GM12873 (cell line): ENCODE measurements around the gene EXOG.

Experiments
- TF ChIP-seq, protein P1 (sequence below): IDR thresholded peaks from 2 replicates; pipeline ENCODE4 v1.5.1; 2012; ENCODE audit warnings: low read depth, mild to moderate bottlenecking, moderate library complexity, low read length, control low read depth; ENCODE audit not compliant: insufficient read depth; ENCODE audit errors: missing control alignments

The EXOG gene

DNA sequence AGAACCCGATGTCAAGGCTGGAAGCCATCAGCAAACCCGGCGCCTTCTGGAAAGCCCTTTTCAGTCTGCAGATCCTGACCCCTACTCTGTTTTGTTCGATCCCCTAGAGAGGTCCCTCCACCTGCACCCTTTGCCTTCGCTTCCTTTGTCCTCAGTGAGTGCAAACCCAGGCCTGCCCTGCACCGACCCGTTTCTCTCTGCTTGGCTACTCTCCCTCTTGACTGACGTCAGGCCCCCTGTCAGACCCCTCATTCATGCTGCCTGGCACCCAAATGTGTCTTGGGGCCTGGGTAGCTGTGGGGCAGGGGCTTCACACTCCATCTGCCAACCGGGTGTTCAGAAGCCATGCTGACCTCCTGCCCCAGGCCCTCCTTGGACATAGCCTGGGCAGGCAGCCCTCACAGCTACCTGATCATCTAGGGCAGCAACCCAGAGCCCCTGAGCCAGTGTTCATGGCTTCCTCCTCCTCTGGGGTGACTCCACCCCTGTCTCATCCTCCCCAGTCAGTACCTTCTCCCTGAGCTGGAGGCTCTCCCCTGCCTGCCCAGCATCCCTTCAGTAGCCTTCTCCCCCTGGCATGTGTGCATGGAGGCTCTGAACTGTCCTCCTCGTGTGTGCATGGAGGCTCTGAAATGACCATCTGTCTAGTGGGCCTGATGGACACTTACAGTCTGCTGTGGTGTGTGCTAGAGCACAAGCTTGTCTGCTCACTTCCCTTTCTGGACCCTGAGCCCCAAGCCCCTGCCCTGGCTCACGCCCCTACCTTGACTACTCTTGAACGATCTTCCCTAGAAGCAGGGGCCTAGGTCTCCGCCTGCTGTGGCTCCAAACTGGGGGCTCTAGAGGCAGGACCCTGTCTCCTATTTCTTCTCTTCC lies 69.4 kb downstream of the EXOG start:
- TF ChIP-seq, protein P1, sequence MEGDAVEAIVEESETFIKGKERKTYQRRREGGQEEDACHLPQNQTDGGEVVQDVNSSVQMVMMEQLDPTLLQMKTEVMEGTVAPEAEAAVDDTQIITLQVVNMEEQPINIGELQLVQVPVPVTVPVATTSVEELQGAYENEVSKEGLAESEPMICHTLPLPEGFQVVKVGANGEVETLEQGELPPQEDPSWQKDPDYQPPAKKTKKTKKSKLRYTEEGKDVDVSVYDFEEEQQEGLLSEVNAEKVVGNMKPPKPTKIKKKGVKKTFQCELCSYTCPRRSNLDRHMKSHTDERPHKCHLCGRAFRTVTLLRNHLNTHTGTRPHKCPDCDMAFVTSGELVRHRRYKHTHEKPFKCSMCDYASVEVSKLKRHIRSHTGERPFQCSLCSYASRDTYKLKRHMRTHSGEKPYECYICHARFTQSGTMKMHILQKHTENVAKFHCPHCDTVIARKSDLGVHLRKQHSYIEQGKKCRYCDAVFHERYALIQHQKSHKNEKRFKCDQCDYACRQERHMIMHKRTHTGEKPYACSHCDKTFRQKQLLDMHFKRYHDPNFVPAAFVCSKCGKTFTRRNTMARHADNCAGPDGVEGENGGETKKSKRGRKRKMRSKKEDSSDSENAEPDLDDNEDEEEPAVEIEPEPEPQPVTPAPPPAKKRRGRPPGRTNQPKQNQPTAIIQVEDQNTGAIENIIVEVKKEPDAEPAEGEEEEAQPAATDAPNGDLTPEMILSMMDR: no peak

DNA sequence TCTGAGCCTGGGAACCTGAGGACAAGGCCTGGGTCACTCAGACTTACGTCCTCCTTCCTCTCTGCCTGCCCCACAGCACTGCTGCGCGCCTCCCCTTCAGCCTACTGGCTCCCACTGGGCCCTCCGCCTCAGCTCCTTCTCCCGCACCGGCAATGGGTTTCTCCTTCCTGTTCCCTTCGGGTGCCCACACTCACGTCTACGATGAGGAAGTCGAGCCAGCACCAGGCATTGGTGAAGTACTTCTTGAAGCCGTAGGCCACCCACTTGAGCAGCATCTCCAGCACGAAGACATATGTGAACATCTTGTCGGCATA lies 70.0 kb downstream of the EXOG start:
- TF ChIP-seq, protein P1: no peak

DNA sequence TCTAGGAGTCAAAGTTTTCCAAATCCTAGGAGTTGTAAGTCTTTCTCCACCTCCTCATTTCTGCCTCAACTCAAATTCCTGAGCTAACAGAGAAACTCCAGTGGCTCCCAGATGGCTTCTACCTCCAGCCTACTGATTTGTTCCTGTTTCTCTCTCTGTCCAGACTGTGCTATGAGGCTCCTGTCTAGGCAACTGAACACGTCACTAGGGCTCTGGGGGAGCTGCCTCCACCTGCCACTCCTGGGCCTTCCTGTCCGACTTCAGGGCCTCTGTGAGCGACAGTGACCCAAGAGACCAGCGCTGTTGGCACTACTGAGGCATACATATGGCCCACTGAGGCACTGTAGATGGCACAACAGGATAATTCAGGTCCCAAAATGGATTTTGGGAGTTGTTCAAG lies 71.4 kb downstream of the EXOG start:
- TF ChIP-seq, protein P1: no peak

DNA sequence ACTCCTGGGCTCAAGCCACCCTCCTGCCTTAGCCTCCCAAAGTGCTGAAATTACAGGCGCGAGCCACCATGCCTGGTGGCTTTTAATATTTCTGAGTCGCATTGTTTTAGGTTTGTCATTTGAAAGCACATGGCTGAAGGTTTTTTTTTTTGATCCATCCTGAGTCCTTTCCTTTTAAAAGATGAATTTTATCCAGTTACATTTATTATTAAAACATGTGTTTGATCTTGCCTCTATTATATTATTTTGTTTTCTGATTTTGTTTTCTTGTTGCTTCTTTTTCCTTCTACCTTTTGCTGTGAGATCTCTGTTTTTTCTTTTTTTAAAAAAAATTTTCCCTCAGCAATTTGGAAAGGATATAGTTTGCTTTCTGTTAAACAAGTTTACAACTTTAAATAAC lies 77.0 kb downstream of the EXOG start:
- TF ChIP-seq, protein P1: no peak

DNA sequence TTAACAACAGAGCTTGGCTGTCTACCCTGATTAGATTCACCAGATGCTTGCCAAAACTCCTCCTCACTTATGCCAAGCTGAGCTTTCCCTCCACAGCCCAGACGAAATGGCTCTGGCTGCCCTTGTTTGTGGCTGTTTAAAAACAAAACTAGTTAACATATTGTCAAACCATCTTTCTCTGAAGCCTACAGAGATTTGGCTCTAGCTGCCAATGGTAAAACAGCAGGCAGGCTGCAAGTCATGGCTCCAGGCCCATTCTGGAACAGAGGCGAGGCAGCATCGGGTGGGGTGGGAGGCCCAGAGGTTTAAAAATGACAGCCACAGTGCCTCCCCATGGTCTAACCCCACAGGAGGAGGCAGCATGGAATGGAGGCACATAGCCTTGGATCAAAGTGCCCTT lies 77.4 kb downstream of the EXOG start:
- TF ChIP-seq, protein P1: no peak

DNA sequence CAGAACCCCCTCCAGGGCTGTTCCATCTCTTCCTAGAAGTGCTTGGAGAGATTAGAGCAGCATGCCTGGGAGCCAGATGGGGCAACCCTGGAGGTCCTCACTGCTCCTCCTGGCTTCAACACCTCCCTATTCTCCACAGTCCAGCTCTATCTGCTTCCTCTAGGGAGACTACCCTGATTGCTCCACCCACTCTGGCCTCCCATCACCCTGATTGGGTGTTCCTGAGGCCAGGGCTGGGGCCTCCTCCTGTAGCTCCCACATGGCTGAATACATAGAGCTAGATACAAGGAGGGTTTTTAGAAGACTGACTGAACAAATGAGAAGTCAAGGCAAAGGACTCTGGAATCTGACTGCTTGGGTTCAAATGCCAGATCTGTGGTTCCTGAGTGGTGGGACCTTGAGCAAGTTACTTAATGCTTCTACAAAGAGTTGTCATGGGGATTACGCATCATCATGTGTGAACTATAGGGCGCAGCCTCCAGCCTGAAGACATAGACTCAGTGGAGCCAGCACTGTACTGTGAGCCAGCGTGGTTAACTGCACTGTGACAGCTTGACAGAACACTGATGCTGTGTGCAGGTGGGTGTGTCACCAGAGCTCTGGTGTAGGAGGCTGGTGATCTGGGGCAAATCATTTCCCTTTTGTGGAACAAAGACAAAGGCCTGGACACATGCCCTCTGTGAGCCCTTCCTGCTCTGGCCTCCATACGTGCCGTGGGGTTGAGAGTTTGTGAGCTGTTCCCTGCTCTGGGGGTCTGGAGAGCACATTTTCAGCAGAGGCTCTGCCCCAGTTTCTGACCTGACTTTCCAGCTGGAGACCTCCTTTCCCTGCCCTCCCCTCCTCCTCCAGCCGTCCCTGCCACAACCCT lies 78.5 kb downstream of the EXOG start:
- TF ChIP-seq, protein P1: no peak

DNA sequence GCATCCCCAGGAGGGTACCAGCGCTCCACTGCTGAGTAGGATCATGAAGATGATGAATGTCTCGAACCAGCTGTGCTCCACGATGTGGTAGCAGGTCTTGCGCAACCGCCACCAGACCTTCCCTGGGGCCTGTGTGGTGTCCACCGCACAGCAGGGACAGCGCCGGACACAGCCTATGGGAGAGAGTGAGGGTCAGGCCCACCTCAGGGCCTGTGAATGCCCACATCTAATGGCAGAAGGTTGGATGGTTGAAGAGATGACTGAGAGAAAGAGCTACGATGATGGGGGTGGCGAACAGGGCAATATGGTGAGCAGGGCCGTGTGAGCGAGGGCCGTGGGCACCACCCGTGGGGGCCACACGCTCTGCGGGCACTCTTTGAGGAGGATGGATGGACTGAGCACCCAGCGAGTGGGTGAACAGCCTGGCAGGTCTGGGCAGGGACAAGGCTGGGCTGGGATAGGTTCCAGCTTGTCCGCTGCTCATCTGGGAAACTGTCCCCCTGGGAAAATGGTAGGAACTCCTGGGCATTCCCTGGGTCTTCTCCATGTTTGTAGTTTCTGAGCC lies 79.2 kb downstream of the EXOG start:
- TF ChIP-seq, protein P1: no peak
